CD4-positive, alpha-beta T cell treated with Interleukin-6 at 100 ng/mL for 8 hours (primary cell): ENCODE data around the gene ZNF442.
"Not testable (repeated sequence)": the region's sequence is repeated elsewhere in the genome, so short reads cannot be mapped to it uniquely, and the experiment has no call there.

Experiments used
- DNase-seq: peaks from one replicate; pipeline ENCODE4 v3.0.0-alpha.2; 2020; ENCODE audit warnings: mixed read lengths, low spot score

ZNF442 gene

DNA sequence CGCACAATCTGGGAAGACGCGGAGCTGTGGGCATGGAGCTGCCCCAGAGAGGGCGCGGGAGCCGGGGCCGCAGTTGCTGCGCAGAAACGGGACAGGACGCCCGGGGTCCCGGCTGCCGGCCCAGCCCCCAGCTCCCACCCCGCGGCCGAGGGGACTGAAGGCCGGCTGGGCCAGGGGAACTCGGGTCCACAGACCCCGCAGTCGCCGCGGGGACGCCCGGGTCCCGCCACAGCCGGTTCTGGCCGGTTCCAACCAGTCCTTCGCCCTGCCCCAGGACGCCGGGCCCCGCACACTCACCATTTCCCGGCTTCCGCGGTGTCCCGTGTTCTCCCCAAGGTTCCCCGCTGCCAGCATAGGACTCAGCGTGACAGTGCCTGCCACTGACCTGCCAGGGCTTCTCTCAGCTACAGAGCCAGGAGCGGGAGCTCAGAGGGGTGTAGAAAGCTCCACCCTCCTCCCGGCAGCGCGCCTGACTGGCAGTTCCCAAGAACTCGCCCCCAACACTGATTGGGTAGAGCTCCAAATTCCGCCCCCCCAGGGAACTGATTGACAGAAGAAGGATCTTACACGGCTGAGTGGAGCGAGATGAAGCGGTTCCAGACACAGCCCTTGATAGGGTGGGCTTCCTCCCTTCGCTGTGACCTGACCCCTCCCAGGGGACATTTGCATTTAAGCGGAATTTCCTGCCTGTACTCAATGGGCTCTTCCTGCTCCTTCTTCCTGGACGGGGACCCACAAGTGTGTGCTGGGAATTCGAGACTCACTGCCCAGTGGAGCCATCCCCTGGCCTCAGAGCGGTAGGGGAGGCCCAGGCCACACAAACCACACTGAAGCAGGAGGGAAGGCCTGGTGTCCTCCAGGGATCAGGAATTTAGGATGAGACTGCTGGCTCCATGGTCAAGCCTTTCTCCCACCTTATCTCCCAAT is at the start of gene ZNF442:
Gene ZNF442 (minus strand): TSS at position 448 of the 927 bp plus-strand sequence. CDS start 2,052 bp downstream, outside the sequence.
- peak; percentile 79 for DNase-seq

GRCh38 chr19:12411893-12412292 is 46.4 kb upstream of the ZNF442 start:
- DNase-seq = no peak

DNA sequence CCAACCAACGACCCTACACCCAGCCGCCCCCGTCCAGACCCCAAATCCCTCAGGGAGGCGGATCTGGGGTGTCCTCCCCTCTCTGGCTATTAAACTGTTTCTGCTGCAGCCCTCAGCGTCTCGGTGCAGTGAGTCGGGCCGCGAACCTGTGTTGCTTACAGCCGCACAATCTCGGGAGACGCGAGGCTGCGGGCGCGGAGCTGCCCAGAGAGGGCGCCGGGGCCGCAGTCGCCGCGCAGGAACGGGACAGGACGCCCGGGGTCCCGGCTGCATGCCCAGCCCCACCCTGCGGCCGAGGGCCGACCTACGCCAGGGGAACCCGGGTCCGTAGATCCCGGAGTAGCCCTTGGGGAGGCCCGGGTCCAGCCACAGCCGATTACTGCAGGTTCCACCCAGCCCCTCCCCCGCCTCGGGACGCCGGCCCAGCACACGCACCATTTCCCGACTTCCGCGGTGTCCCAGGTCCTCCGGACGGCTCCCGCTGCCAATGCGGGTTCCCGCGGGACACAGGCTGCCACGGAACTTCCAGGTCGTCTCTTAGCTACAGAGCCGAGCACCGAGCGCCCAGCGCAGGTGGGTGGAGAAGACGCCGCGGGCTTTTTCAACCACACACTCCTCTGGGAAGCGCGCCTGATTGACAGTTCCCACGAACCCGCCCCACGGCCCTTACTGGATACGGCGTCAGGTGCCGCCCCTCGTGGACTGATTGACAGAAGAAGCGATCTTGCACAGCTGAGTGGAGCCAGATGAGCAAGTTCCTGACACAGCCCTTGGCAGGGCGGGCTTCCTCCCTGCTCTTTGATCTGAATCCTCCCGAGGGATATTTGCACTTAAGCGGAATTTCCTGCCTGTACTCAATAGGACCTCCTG is 35.4 kb upstream of the ZNF442 start, which contains the start of gene ZNF799:
Gene ZNF799 (minus strand): TSS at position 639 of the 870 bp plus-strand sequence. CDS start 201 bp downstream, at position 438.
- peak; percentile 82 for DNase-seq

GRCh38 chr19:12399901-12400632 is 34.6 kb upstream of the ZNF442 start:
- DNase-seq = not testable (repeated sequence)

DNA sequence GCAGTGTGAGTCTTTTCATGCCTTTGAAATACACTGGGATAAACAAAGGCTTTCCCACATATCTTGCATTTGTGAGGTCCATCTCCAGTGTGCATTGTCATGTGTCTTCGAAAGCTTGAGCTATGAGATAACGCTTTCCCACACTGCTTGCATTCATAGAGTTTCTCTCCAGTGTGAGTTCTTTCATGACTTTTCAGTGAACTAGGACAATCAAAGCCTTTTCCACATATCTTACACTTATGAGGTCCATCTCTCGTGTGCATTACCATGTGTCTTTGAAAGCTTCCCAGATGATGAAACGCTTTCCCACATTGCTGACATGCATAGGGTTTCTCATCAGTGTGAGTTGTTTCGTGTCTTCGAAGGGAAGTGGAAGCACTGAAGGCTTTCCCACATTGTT is 25.7 kb upstream of the ZNF442 start:
- DNase-seq = not testable (repeated sequence)

DNA sequence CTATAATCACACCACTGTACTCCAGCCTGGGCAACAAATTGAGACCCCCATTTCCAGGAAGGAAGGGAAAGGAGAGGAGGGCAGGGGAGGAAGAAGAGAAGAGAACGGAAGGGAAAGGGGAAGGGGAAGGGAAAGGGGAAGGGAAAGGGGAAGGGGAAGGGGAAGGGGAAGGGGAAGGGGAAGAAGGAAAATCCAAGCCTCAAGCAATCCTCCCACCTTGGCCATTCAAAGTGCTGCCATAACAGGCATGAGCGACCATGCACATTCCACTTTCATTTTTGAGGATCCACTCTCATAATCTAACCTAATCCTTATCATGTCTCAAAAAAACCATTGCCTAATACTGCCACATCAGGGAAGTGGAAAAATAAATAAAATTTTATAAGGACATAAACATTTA is 20.9 kb upstream of the ZNF442 start:
- not testable (repeated sequence) for DNase-seq

GRCh38 chr19:12380444-12380737 is 14.9 kb upstream of the ZNF442 start:
- no peak for DNase-seq

DNA sequence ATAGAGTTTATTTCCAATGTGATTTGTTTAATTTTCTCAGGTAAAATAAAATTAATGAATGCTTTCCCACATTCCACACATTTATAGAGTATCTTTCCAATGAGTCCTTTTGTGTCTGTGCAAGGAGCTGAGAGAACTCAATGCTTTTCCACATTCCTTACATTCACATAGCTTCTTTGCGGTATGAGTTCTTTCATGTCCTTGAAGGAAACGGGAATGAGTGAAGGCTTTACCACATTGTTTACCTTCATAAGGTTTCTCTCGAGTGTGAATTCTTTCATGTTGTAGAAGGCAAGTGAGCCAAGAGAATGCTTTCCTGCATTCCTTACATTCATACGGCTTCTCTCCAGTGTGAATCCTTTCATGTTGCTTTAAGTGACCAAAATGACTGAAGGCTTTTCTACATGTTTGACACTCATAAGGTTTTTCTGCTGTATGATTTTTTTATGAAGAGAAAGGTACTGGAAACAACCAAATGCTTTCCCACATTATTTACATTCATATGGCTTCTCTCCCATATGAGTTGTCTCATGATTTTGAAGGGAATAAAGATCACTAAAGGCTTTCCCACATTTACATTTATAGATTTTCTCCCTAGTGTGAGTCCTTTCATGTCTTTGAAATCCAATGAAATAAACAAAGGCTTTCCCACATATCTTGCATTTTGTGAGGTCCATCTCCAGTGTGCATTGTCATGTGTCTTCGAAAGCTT is 14.4 kb upstream of the ZNF442 start:
- no peak for DNase-seq

GRCh38 chr19:12374026-12374425 is 8.5 kb upstream of the ZNF442 start:
- no peak for DNase-seq

GRCh38 chr19:12364391-12365235 is 870 bp downstream of the ZNF442 start:
- no peak for DNase-seq

- DNase-seq = not testable (repeated sequence)
These were observed 3.2 kb downstream of the ZNF442 start for GRCh38 chr19:12362236-12362635.

DNA sequence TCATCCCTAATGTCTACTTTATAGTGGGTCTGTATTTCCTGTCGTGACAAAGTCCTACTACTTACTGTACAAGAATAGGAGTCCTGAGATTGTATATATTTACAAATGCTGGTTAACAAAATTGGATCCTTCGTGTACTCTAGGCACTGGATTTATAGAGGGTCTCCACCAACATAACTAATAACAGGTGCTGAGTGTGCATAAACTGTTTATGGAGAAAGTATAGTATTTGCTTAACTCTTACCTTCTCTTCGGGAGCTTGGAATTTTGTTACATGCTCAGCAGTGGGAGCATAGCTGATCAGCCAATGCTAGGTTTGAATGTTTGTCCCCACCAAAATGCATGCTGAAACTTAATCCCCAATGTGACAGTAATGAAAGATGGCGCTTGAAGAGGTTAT is 12.1 kb downstream of the ZNF442 start:
- DNase-seq = no peak

DNA sequence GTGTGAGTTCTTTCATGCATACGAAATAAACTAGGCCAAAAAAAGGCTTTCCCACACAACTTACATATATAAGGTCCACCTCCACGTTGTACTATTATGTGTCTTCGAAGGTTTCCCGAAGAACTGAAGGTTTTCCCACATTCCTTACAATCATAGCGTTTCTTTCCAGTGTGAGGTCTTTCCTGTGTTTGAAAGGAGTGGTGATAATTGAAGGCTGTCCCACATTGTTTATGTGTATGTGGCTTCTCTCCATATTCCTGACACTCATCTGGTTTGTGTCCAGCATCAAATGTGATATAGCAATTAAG is 14.6 kb downstream of the ZNF442 start:
- no peak for DNase-seq

DNA sequence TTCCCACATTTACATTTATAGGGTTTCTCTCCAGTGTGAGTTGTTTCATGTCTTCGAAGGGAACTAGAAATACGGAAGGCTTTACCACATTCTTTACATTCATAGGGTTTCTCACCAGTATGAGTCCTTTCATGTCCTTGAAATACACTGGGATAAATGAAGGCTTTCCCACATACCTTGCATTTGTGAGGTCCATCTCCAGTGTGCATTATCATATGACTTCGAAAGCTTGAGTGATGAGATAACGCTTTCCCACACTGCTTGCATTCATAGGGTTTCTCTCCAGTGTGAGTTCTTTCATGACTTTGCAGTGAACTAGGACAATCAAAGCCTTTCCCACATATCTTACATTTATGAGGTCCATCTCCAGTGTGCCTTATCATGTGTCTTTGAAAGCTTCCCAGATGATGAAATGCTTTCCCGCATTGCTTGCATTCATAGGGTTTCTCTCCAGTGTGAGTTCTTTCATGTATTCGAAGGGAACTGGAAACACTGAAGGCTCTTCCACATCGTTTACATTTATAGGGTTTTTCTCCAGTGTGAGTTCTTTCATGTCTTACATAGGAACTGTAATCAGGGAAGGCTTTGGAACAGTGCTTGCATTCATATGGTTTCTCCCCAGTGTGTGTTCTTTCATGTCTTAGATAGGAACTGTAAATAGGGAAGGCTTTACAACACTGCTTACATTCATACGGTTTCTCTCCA is 15.1 kb downstream of the ZNF442 start:
- no peak for DNase-seq

DNA sequence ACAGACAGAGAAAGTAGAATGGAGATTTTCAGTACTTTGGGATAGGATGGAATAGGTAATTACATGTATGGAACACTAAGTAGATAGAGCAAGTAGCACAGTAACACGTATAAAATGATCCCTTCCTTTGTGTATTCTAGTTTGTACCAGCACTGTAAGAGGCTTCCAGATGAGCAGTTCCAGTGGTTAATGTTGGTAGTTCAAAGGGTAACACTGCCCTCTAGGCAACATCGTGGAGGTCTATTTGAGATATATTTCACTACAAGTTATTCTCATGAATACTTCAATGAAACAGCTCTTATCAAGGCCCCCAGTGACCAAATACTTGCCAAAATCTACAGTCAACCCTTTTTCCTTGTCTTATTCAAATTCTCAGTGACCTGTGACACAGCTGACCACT is 18.6 kb downstream of the ZNF442 start:
- DNase-seq = peak; percentile 42

DNA sequence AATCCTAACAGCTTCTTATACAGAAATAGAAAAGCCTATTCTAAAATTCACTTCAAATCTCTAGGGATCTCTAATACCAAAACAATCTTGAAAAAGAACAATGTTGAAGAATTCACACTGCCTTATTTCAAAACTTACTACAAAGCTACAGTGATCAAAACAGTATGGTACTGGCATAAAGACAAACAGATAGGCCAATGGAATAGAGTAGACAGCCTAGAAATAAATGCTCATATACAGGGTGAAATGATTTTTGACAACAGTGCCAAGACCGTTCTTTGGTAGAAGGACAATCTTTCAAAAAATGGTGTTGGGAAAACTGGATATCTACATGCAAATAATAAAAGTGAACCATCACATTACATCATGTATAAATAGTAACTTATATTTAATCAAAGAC is 20.3 kb downstream of the ZNF442 start:
- no peak for DNase-seq

DNA sequence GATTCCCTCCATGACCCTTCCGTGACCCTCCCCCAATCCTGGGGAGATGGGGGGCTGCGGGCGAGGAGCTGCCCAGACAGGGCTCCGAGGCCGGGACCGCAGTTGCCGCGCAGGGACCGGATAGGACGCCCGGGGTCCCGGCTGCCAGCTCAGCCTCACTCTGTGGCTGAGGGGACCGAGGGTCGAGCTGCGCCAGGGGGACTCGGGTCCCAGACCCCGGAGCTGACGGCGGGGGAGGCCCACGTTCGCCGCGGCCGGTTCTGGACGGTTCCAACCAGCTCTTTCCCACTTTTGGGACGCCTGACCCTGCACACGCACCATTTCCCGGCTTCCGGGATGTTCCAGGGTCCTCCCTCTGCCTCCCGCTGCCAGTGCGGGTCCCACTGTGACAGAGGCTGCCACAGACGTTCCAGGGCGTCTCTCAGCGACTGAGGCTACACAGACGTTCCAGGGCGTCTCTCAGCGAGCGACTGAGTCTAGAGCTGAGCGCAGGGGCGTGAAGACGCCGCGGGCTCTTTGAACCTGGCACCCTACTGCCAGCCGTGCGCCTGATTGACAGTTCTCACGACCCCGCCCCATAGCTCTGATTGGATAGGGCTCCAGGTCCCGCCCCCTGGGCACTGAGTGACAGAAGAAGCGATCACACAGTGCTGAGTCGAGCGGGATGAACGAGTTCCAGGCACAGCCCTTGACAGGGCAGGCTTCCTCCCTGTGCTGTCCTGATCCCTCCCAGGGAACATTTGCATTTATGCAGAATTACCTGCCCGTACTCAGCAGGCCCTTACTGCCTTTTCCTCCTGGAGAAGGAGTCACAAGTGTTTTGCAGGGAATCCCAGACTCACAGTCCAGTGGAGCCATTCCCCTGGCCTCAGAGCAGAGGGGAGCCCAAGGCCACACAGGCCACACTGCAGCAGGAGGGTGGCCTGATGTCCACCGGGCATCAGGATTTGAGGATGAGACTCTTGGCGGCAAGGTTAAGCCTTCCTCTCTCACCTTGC is 32.0 kb downstream of the ZNF442 start, which contains the start of gene ZNF563:
Gene ZNF563 (minus strand): TSS at position 472 of the 998 bp plus-strand sequence. CDS start 151 bp downstream, at position 321.
- DNase-seq = peak; percentile 98

DNA sequence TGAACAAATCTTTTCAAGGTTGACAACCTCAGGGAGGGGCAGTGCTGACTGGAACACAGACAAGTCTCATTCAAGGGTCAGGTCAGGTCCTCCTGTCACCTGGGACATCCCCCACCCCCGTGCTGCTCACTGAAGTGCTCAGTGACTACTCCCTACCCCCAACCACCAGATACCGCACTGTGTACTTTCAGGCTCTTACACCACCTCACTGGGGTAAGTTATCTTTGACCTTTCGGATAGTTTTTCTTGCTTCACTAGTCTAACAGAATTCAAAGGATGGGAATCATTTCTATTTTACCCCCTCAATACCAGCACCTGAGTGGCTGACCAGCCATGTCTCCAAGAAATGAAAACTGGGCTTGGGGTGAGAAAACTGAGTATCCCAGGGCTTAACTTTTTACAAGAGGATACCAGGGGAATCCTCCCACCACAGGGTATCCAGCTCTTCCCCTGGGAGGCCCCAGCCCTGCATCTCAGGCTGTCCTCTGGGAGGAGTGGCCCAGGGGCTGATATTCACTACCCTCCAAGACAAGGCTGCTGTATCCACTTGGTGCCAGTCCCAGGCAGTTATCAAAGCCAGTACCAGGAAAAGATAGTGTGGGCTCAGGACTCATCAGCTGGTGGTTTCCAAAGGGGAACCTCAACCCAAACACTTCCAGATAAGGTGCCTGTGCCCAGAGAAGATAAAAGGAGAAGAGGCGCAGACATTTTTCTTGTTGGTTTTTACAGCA is 34.1 kb downstream of the ZNF442 start:
- DNase-seq = peak; percentile 20
